Prostate gland (tissue), 2 donors: Measurements from ENCODE around the gene DAPK1.

ENCODE experiments used
- CTCF ChIP-seq, 4 experiments: fragments of 200-600 bp in 2 of 4; fragments of 450-650 bp in 2 of 4; sonication (generic) in 2 of 4; IDR thresholded peaks; 1 replicate in 3 of 4; 2 replicates in 1 of 4; pipeline ENCODE4 v1.5.1; 2016 to 2019; ENCODE audit warnings: antibody characterized with exemption in 4 of 4, mild to moderate bottlenecking in 2 of 4, moderate library complexity in 2 of 4
- POLR2A ChIP-seq: fragments of 450-650 bp; IDR thresholded peaks from one replicate; pipeline ENCODE4 v1.6.1; 2016; ENCODE audit warnings: antibody characterized with exemption, mild to moderate bottlenecking
- POLR2AphosphoS5 ChIP-seq: sonication (generic); formaldehyde crosslinking; IDR thresholded peaks from one replicate; pipeline ENCODE4 v1.6.1; 2017; ENCODE audit warnings: antibody characterized with exemption

GRCh38 chr9:87734106-87734505 lies 236.4 kb downstream of the DAPK1 start:
- TF ChIP-seq POLR2AphosphoS5 (no peak), POLR2A (no peak), CTCF (IDR thresholded peaks at IDR 0.05) (no peak)
